ENCODE measurements around the gene SLC22A4.

The SLC22A4 gene

GRCh38 chr5:132262882-132263547 lies 31.2 kb upstream of the SLC22A4 start:
- no peak for DNase-seq

GRCh38 chr5:132263548-132264261 lies 30.5 kb upstream of the SLC22A4 start:
- no peak for DNase-seq

DNA sequence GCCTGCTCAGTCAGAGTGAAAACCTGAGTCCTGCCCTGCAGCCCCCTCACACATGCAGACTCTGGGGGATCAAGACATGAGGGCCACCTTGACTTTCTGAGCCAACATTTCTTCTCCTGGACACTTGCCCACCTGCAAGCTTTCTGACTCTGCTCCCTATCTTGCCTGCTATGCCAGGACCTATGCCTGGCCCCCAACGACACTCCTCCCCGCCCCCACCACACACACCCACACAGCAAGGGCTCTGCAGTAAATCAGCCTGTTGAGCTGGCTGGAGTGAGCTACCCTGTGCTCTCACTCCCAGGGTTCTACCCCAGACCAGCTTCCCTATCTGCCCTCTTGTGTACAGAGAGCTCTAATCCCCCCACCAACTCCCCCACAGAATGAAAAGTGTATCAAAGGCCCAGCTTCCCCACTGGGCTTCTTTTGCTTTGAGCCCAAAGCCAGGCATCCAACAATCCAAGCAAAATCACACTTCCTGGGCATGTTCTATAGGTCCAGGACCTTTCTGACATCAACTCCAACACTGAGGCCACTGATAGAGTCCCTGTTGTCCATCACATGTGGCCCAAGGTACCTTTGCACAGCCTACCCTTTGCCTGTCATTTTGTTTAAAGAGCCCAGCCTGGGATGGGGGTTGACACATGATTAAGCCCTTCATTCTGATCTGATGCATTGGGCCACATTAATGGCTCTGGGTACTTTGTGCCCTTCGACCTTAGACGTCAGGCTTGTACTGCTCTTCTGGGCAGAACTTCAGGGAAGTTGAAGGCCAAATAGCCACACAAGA lies 29.5 kb upstream of the SLC22A4 start:
- DNase-seq, result no peak

- DNase-seq, result no peak
Observed at GRCh38 chr5:132265336-132266030, 28.7 kb upstream of the SLC22A4 start.

DNA sequence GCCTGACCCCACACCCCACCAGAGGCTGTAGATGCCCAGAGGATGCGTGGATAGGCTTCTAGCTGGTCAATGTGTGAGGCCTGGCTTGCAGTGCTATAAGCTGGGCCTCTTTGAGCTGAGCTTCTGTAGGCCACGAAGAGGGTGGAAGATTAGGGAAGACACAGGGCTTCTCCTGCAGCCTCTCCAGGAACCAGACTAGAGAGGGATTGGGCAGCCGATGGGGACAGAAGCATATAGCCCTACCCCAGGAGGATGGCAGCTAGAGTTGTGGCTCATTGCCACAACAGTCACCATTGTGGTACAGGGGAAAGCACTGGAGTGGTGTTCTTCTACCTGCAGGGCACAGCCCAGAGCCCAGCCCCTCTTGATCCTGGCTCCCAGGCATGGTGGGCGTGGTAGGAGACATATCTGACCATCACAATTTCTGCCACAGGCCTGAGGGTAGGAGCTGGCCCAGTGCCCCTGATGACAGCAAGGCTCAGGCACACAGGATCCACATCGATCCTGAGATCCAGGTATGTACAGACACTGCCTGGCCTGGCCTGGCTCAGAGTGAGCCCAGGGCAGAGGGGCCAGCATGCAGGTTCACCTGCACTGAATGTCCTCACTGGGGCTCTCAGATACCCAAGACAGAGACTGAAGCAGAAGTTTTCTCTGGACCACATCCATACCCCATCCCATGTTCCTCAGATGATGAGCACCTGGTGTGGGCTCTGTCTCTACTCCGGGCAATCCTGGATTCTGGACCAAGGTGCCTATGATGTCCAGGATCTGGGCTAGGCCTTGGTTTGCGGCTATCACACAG lies 28.0 kb upstream of the SLC22A4 start:
- DNase-seq, result no peak

DNA sequence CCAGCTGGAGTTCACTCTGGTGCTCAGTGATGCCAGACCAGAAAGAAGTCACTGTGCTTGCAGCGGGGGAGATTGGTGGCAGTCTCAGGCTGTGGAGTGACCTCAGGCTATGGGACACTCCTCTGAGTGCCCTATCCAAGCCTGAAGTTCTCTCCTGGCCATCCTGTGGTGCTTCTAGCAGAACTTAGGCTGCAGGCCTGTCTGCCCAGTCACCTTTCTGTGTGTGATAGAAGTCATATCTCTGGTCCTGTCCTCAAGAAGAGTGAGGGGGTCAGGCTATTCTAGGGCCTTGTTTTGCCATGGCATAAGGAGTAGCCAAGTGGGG lies 27.4 kb upstream of the SLC22A4 start:
- DNase-seq, result no peak

DNA sequence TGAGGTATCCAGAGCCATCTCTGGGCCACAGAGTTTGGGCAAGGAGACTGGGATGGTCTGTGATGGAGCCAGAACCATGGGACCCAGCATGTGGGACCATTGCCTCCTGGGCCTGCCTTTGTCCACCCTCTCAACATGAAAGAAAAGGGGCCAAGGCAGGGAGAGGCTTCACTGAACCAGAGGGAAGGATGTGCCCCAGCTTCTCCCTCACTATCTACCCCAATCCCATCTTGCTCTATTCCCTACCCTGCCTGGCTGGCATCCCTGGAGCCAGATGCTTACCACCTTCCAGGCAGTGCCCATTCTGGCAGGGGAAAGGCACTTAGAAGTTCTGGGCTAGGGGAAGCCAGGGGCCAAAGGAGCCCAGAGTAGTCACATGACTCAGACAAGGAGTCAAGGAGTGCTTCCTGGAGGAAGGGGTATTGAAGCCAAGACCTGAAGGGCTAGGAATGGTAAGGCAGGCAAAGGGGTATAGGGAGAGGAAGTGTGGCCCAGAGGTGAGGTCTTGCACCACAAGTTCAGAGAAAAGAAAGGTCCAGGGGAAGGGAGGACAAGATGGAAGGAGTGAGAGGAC lies 26.9 kb upstream of the SLC22A4 start:
- DNase-seq, result no peak

GRCh38 chr5:132267931-132268768 lies 26.0 kb upstream of the SLC22A4 start:
- no peak for DNase-seq

DNA sequence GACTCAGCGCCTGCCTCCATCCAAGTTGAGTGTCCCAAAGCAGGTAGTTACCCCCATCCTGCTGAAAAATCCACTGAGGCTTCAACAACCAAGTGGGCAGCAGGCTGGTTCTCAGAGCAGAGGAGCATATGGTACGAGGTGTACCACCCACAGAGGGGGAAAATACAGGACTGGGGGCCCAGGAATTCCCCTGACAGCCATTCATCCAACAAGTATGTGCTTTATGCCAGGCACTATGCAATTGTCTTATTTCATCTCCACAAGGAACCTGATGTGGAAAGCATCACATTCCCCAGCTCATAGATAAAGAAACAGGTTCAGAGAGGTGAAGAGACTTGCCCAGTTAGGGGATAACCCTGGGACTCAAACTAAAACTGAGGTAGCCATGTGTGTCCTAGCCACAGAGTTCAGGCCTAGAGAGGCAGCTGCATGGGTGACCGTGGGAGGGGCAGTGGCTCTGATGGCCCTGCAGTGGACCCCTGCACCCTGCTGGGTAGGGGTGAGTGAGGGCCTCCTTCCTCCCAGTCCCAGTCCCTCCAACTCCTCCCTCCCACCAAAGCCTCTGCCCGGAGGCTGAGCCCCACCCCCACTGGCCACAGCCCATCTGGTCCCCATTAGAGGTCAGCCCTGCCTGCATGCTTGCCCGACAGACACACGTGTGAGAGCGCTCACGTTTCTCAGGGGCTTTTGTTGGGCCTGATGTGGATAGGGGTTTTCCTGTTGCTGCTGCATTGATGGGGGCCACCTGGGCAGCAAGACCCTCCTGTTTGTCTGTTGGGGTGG lies 25.2 kb upstream of the SLC22A4 start:
- DNase-seq, result no peak

DNA sequence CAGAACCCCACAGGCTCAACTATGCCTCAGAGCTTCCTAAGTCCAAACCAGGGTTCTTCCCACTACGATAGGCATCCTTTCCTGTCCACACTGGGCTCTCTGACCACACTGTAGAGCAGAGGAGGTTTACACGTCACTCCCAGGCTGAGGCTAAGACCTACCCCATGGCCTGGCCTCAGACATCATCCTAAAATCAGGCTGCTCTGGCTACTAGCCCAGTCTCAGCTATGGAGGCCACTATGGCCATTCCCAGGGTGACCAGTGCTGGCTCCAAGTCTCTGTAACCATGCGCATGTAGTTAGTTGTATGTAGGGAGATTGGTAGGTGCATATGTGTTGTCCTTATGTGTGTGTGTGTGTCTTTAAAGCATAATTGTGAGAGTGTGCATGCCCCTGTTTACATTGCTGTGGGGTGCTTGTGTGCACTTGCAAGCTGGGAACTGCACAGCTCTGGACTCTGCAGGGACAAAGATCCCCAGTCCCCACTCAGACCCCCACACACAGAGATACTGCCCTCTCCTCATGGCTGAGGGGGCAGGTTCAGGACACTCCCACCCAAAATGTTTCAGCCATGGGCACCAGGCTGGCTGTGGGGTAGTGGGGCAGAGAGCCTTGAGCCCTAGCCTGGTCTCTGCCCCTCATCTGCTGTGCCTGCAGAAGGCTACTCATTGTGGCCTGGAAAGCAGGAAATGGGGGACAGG lies 24.4 kb upstream of the SLC22A4 start:
- no peak for DNase-seq

- no peak for DNase-seq
Observed at GRCh38 chr5:132270335-132270665, 23.9 kb upstream of the SLC22A4 start.

- DNase-seq, result no peak
Observed at GRCh38 chr5:132270706-132271105, 23.5 kb upstream of the SLC22A4 start.

DNA sequence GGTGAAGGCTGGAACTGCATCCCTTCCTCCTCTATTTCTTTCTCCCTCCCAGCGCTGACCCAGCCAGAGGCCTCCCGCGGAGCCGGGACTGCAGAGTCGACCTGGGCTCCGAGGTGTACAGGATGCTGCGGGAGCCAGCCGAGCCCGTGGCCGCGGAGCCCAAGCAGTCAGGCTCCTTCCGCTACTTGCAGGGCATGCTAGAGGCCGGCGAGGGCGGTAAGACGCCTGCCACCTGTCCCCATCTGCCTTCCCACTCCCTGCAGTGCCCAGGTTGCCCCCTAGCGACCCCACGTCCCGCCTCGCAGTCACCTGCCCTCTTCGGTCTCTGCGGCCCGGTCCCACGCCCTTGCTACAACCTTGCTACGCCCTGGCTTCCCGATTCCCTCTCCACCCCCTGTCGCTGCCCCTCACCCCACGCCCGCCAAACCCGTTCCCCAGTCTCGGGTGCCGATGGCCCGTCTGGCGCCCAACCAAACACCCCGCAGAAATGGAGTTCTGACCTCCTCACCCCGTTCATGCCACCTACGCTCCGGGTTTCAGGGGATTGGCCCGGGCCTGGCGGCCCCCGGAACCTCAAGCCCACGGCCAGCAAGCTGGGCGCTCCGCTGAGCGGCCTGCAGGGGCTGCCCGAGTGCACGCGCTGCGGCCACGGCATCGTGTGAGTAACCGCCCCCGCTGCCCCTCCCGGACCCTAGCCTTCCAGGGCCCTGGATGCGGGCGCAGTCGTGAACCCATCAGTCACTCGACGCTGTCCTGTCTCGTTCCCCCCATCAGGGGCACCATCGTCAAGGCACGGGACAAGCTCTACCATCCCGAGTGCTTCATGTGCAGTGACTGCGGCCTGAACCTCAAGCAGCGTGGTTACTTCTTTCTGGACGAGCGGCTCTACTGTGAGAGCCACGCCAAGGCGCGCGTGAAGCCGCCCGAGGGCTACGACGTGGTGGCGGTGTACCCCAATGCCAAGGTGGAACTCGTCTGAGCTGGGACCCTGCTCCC lies 22.6 kb upstream of the SLC22A4 start:
- DNase-seq, result no peak

GRCh38 chr5:132272311-132273210 lies 21.6 kb upstream of the SLC22A4 start:
- DNase-seq, result peak; percentile 31

- no peak for DNase-seq
Observed at GRCh38 chr5:132273631-132274030, 20.6 kb upstream of the SLC22A4 start.

GRCh38 chr5:132274050-132274792 lies 20.0 kb upstream of the SLC22A4 start:
- no peak for DNase-seq
